HG03432 (cell line): Measurements from ENCODE around the gene CSF2.
"Not testable (repeated sequence)": the region's sequence is repeated elsewhere in the genome, so short reads cannot be mapped to it uniquely, and the experiment has no call there.

Experiments used
- ATAC-seq: cut with Tn5 transposase; IDR thresholded peaks from one replicate; pipeline ENCODE4 v1.9.1; 2021; ENCODE audit warnings: mild to moderate bottlenecking, moderate library complexity; ENCODE audit not compliant: unreplicated experiment

The CSF2 gene

GRCh38 chr5:132105688-132106087 is 32.1 kb downstream of the CSF2 start:
- ATAC-seq: no peak

- not testable (repeated sequence) for ATAC-seq
Measured at GRCh38 chr5:132108495-132108894, 34.9 kb downstream of the CSF2 start.

- ATAC-seq: not testable (repeated sequence)
Measured at GRCh38 chr5:132108957-132109356, 35.4 kb downstream of the CSF2 start.

GRCh38 chr5:132109494-132110053 is 36.0 kb downstream of the CSF2 start:
- no peak for ATAC-seq

- ATAC-seq: no peak
Measured at GRCh38 chr5:132110195-132110594, 36.6 kb downstream of the CSF2 start.

GRCh38 chr5:132110930-132111329 is 37.3 kb downstream of the CSF2 start:
- no peak for ATAC-seq

- ATAC-seq: no peak
Measured at GRCh38 chr5:132112111-132112510, 38.5 kb downstream of the CSF2 start.

- ATAC-seq: no peak
Measured at GRCh38 chr5:132114150-132115121, 40.8 kb downstream of the CSF2 start.

GRCh38 chr5:132115375-132115774 is 41.8 kb downstream of the CSF2 start:
- ATAC-seq: no peak

- no peak for ATAC-seq
Measured at GRCh38 chr5:132116072-132116471, 42.5 kb downstream of the CSF2 start.

- ATAC-seq: not testable (repeated sequence)
Measured at GRCh38 chr5:132116909-132117489, 43.4 kb downstream of the CSF2 start.

- ATAC-seq: not testable (repeated sequence)
Measured at GRCh38 chr5:132120717-132121116, 47.1 kb downstream of the CSF2 start.

GRCh38 chr5:132122971-132123370 is 49.4 kb downstream of the CSF2 start:
- not testable (repeated sequence) for ATAC-seq

GRCh38 chr5:132123578-132123977 is 50.0 kb downstream of the CSF2 start:
- ATAC-seq: not testable (repeated sequence)
